ENCODE data around the gene TRIM54. TPM values are rescaled to one million over a fixed set of nuclear protein-coding genes. Genes with fewer than 3 reads are reported as not detected.
A peak's percentile ranks its signal among the peaks of the same experiment; 100 is the strongest.

The TRIM54 gene
- total RNA-seq, 1 experiment from 2014 or later, result 3.3 TPM

DNA sequence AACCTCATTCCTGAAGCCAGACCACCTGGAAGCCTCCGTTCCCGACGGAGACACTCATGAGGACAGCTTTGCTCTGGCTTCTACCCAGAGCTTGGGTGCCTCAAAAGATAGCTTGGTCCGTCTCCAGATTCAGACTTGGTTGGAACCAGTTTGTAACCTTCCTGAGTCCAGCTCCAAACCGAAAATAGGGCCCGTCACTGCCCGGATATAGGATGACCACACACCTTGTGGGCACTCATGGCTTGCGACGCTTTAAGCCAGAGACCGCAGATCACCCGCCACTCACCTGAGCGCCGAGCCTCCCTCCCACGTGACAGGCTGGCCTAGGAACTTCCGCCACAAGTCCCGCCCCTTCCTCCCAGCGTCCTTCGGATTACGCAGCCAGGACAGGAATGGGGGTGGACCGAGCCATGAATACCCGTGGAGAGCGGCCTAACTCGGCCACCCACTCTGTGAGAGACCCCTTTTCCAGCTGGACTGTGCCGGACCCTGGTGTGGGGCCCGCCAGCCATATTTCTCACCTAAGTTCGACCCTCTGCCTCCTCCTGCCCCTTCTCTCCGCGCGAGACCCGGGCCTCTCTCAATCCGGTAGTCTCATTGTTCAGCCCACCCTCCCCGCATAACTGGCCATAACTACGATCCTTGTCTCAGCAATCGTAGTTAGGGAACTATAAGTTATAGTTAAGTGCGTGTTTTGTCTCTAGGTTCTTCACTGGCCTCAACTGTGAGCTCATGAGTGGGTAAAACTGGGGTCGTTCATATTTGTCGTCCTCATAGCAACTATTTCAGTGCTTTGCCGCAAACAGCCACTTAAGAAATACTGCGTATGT lies 40.8 kb downstream of the TRIM54 start, which contains the start of gene MPV17 (continued):
- TF ChIP-seq KAT7 (CRISPR knock-in tag; IDR thresholded peaks at IDR 0.05; ENCODE audit: borderline replicate concordance), result no peak
- peak; percentile 90 for TF ChIP-seq FOXK1 (CRISPR knock-in tag; IDR thresholded peaks at IDR 0.05)
- TF ChIP-seq, protein P1, sequence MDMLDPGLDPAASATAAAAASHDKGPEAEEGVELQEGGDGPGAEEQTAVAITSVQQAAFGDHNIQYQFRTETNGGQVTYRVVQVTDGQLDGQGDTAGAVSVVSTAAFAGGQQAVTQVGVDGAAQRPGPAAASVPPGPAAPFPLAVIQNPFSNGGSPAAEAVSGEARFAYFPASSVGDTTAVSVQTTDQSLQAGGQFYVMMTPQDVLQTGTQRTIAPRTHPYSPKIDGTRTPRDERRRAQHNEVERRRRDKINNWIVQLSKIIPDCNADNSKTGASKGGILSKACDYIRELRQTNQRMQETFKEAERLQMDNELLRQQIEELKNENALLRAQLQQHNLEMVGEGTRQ (CRISPR knock-in tag; IDR thresholded peaks at IDR 0.05), result peak; percentile 97
- TF ChIP-seq CREB1 (CRISPR knock-in tag; IDR thresholded peaks at IDR 0.05), result peak; percentile 6; the same call in 1 of the 2 replicates
- TF ChIP-seq, protein P2, sequence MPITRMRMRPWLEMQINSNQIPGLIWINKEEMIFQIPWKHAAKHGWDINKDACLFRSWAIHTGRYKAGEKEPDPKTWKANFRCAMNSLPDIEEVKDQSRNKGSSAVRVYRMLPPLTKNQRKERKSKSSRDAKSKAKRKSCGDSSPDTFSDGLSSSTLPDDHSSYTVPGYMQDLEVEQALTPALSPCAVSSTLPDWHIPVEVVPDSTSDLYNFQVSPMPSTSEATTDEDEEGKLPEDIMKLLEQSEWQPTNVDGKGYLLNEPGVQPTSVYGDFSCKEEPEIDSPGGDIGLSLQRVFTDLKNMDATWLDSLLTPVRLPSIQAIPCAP (CRISPR knock-in tag; IDR thresholded peaks at IDR 0.05), result no peak
- TF ChIP-seq SP1 (CRISPR knock-in tag; conservative IDR thresholded peaks at IDR 0.05), result peak; percentile 99
- TF ChIP-seq, protein P3, sequence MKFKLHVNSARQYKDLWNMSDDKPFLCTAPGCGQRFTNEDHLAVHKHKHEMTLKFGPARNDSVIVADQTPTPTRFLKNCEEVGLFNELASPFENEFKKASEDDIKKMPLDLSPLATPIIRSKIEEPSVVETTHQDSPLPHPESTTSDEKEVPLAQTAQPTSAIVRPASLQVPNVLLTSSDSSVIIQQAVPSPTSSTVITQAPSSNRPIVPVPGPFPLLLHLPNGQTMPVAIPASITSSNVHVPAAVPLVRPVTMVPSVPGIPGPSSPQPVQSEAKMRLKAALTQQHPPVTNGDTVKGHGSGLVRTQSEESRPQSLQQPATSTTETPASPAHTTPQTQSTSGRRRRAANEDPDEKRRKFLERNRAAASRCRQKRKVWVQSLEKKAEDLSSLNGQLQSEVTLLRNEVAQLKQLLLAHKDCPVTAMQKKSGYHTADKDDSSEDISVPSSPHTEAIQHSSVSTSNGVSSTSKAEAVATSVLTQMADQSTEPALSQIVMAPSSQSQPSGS (CRISPR knock-in tag; IDR thresholded peaks at IDR 0.05; ENCODE audit: borderline replicate concordance, low read depth), result no peak
- peak; percentile 45; the same call in 1 of the 2 replicates for TF ChIP-seq MYBL2 (CRISPR knock-in tag; IDR thresholded peaks at IDR 0.05)
- TF ChIP-seq ELF4 (CRISPR knock-in tag; IDR thresholded peaks at IDR 0.05; ENCODE audit: low read depth), result no peak
- peak; percentile 66; the same call in 1 of the 2 replicates for TF ChIP-seq PRRX2 (CRISPR knock-in tag; IDR thresholded peaks at IDR 0.05)
- 0 out of 2 replicates have a peak, but pooled peaks have one; percentile 18 for TF ChIP-seq NFE2L1 (CRISPR knock-in tag; IDR thresholded peaks at IDR 0.05)
- TF ChIP-seq TCF7 (CRISPR knock-in tag; IDR thresholded peaks at IDR 0.05; ENCODE audit: low read depth), result no peak
- TF ChIP-seq NFYB (CRISPR knock-in tag; conservative IDR thresholded peaks at IDR 0.05; ENCODE audit: low read depth), result 0 out of 2 replicates have a peak, but pooled peaks have one; percentile 17
- TF ChIP-seq, protein P4, sequence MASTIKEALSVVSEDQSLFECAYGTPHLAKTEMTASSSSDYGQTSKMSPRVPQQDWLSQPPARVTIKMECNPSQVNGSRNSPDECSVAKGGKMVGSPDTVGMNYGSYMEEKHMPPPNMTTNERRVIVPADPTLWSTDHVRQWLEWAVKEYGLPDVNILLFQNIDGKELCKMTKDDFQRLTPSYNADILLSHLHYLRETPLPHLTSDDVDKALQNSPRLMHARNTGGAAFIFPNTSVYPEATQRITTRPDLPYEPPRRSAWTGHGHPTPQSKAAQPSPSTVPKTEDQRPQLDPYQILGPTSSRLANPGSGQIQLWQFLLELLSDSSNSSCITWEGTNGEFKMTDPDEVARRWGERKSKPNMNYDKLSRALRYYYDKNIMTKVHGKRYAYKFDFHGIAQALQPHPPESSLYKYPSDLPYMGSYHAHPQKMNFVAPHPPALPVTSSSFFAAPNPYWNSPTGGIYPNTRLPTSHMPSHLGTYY (CRISPR knock-in tag; IDR thresholded peaks at IDR 0.05), result peak; percentile 31; the same call in 1 of the 2 replicates
- TF ChIP-seq GTF2I (CRISPR knock-in tag; conservative IDR thresholded peaks at IDR 0.05), result no peak
- TF ChIP-seq, protein P5, sequence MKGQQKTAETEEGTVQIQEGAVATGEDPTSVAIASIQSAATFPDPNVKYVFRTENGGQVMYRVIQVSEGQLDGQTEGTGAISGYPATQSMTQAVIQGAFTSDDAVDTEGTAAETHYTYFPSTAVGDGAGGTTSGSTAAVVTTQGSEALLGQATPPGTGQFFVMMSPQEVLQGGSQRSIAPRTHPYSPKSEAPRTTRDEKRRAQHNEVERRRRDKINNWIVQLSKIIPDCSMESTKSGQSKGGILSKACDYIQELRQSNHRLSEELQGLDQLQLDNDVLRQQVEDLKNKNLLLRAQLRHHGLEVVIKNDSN (CRISPR knock-in tag; IDR thresholded peaks at IDR 0.05), result peak; percentile 97

DNA sequence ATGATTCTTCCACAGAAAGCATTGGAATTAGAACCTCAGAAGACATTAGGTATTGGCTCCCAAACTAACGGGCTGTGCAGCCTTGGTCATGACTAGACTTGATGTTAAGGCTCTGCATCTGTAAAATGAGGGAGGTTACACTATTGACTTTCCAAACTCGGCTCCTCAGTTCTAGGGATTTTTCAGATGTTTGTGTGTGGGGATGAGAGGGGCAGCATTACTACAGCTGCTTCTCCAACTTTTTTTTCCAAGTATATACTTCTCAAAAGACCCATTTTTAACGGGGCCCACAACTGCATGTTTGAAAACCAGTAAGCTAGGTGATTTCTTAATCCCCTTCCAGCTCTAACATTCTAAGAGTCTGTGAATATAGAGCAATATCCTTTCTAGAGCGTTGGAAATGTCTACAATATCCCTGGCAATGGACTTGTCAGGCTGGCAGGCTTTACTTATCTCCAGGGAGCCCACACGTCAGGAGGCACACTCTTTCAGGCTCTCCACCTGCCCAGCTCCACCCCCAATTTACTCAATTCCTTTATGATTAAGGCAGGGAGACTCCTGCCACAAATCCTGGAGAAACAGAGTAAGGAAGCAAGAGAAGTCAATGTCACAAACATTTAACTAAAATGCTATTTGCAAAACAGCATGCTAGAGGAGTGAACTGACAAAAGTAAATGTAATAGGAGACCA lies 41.5 kb downstream of the TRIM54 start:
- ChIA-PET POLR2A (interaction anchor here (0.7 to 1.3 kb wide), 2 partner anchors 11 to 103 kb away, joined by 3 read pairs; no protein-coding TSS in a partner anchor), CTCF (interaction anchor here (1.1 to 2.1 kb wide), 2 partner anchors 22 to 73 kb away, joined by 4 to 7 read pairs; no protein-coding TSS in a partner anchor)
- peaks cover 11% of the 10 kb centered on the region for H3K4me1 Mint-ChIP-seq
- DNase-seq (ENCODE audit: low spot score), result no peak
- H3K4me3 Mint-ChIP-seq, result peak overlapping the region; percentile 99
- peak overlapping the region; percentile 94 for H3K27ac Mint-ChIP-seq
- no peaks in the 10 kb centered on the region for H3K9me3 Mint-ChIP-seq
- H3K27me3 Mint-ChIP-seq (ENCODE audit: low read depth), result no peaks in the 10 kb centered on the region
- ATAC-seq, result no peak
- peaks cover 28% of the 10 kb centered on the region for H3K36me3 Mint-ChIP-seq
- TF ChIP-seq, protein P6, sequence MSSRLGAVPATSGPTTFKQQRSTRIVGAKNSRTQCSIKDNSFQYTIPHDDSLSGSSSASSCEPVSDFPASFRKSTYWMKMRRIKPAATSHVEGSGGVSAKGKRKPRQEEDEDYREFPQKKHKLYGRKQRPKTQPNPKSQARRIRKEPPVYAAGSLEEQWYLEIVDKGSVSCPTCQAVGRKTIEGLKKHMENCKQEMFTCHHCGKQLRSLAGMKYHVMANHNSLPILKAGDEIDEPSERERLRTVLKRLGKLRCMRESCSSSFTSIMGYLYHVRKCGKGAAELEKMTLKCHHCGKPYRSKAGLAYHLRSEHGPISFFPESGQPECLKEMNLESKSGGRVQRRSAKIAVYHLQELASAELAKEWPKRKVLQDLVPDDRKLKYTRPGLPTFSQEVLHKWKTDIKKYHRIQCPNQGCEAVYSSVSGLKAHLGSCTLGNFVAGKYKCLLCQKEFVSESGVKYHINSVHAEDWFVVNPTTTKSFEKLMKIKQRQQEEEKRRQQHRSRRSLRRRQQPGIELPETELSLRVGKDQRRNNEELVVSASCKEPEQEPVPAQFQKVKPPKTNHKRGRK (CRISPR knock-in tag; IDR thresholded peaks at IDR 0.05; ENCODE audit: borderline replicate concordance), result no peak
- no peak for TF ChIP-seq ATF1 (CRISPR knock-in tag; IDR thresholded peaks at IDR 0.05)
- TF ChIP-seq ZNF317 (CRISPR knock-in tag; IDR thresholded peaks at IDR 0.05; ENCODE audit: borderline replicate concordance, low read depth), result no peak
- no peak for TF ChIP-seq ZBTB21 (CRISPR knock-in tag; IDR thresholded peaks at IDR 0.05; ENCODE audit: borderline replicate concordance)
- TF ChIP-seq NR1H2 (CRISPR knock-in tag; IDR thresholded peaks at IDR 0.05), result no peak
- TF ChIP-seq FOXP1 (CRISPR knock-in tag; IDR thresholded peaks at IDR 0.05; ENCODE audit: borderline replicate concordance), result no peak
- TF ChIP-seq, protein P7, sequence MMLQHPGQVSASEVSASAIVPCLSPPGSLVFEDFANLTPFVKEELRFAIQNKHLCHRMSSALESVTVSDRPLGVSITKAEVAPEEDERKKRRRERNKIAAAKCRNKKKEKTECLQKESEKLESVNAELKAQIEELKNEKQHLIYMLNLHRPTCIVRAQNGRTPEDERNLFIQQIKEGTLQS (CRISPR knock-in tag; conservative IDR thresholded peaks at IDR 0.05), result no peak
- no peak for TF ChIP-seq ZNF396 (CRISPR knock-in tag; IDR thresholded peaks at IDR 0.05; ENCODE audit: borderline replicate concordance)
- no peak for TF ChIP-seq GRHL2 (CRISPR knock-in tag; IDR thresholded peaks at IDR 0.05; ENCODE audit: insufficient replicate concordance, severe bottlenecking)
- no peak for TF ChIP-seq MYBL2 (CRISPR knock-in tag; IDR thresholded peaks at IDR 0.05)
- no peak for TF ChIP-seq HMGA2 (CRISPR knock-in tag; IDR thresholded peaks at IDR 0.05)
- TF ChIP-seq GTF2I (CRISPR knock-in tag; conservative IDR thresholded peaks at IDR 0.05), result no peak
